SH-SY5Y (cell line): Measurements from ENCODE around the gene STK24.

Source experiments
- GATA2 ChIP-seq: IDR thresholded peaks from 2 replicates; pipeline ENCODE4 v1.6.1; 2011; ENCODE audit warnings: mild to moderate bottlenecking, low read depth, low read length
- GATA3 ChIP-seq: IDR thresholded peaks from 2 replicates; pipeline ENCODE4 v1.6.1; 2011; ENCODE audit warnings: low read depth, mild to moderate bottlenecking, low read length, moderate library complexity

DNA sequence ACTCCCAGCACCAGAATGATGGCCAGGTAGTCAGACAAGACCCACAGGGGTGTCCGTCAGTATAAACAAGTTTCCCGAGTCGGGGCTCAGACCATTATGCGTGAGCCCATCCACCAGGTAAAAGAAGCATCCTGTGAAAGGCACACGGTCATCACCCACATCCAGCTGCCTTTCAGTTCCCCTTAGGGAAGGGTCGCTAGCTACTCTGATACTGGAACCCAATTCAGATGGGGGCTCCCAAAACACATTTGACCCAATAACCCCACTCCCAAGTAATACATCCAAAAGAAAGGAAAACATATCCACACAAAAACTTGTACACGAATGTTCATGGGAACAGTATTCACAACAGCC is 66.8 kb downstream of the STK24 start:
- TF ChIP-seq GATA2 = no peak
- TF ChIP-seq GATA3 = no peak
